Neuronal stem cell (in vitro differentiated cells): ENCODE measurements around the gene CELSR2.

ENCODE experiments used
- DNase-seq: peaks from one replicate; pipeline ENCODE4 v3.0.0-alpha.2; 2013; ENCODE audit warnings: low spot score
- H2AFZ ChIP-seq: one replicate; pipeline ENCODE4 v1.6.1; 2013; ENCODE audit warnings: mild to moderate bottlenecking, low read length, inconsistent platforms
- H2AK5ac ChIP-seq: 2 replicates; pipeline ENCODE4 v1.6.1; 2013; ENCODE audit warnings: low read depth, mild to moderate bottlenecking, inconsistent platforms, low read length, moderate library complexity, mixed read lengths
- H2BK120ac ChIP-seq: 2 replicates; pipeline ENCODE4 v1.6.1; 2013; ENCODE audit warnings: low read depth, mild to moderate bottlenecking, inconsistent platforms, low read length, moderate library complexity, mixed read lengths
- H2BK12ac ChIP-seq: one replicate; pipeline ENCODE4 v1.6.1; 2013; ENCODE audit warnings: low read length, inconsistent platforms
- H2BK15ac ChIP-seq: 2 replicates; pipeline ENCODE4 v1.6.1; 2013; ENCODE audit warnings: mild to moderate bottlenecking, low read length, inconsistent platforms, mixed read lengths
- H2BK5ac ChIP-seq: one replicate; pipeline ENCODE4 v1.6.1; 2013; ENCODE audit warnings: inconsistent platforms, mild to moderate bottlenecking, low read length, moderate library complexity
- H3K14ac ChIP-seq: one replicate; pipeline ENCODE4 v1.6.1; 2013; ENCODE audit warnings: low read length, inconsistent platforms
- H3K18ac ChIP-seq: 2 replicates; pipeline ENCODE4 v1.6.1; 2013; ENCODE audit warnings: low read length, inconsistent platforms
- H3K23ac ChIP-seq: 2 replicates; pipeline ENCODE4 v1.6.1; 2013; ENCODE audit warnings: low read depth, mild to moderate bottlenecking, mixed read lengths, low read length, inconsistent platforms; ENCODE audit not compliant: poor library complexity
- H3K27ac ChIP-seq: replicated peaks from 3 replicates; pipeline ENCODE4 v1.5.1; 2013; ENCODE audit warnings: low read length, inconsistent platforms
- H3K27me3 ChIP-seq, 3 experiments: 2 replicates each; pipeline ENCODE4 v1.6.1; 2013; ENCODE audit warnings: low read length in 3 of 3, mild to moderate bottlenecking in 2 of 3, inconsistent platforms in 1 of 3, low read depth in 1 of 3, mixed read lengths in 1 of 3, moderate library complexity in 1 of 3; ENCODE audit not compliant: control insufficient read depth in 3 of 3, insufficient read depth in 3 of 3
- H3K36me3 ChIP-seq, 2 donors: replicated peaks in 1 of 2; 2 replicates each; pipeline ENCODE4 v1.6.1; 2013; ENCODE audit warnings: low read length in 2 of 2; ENCODE audit not compliant: control insufficient read depth in 2 of 2, insufficient read depth in 2 of 2
- H3K4ac ChIP-seq: 2 replicates; pipeline ENCODE4 v1.6.1; 2013; ENCODE audit warnings: inconsistent platforms, mild to moderate bottlenecking, low read length, moderate library complexity
- H3K4me1 ChIP-seq, 2 donors: 1 replicate in 1 of 2; 2 replicates in 1 of 2; pipeline ENCODE4 v1.6.1; 2013; ENCODE audit warnings: low read length in 2 of 2, low read depth in 1 of 2; ENCODE audit not compliant: control insufficient read depth in 2 of 2, insufficient read depth in 1 of 2
- H3K4me2 ChIP-seq: one replicate; pipeline ENCODE4 v1.6.1; 2013; ENCODE audit warnings: mild to moderate bottlenecking, low read length, inconsistent platforms; ENCODE audit not compliant: insufficient read depth, poor library complexity, severe bottlenecking
- H3K4me3 ChIP-seq, 2 donors: 2 replicates each; pipeline ENCODE4 v1.5.1; 2013; ENCODE audit warnings: low read length in 2 of 2, mild to moderate bottlenecking in 2 of 2, inconsistent platforms in 1 of 2, moderate library complexity in 1 of 2
- H3K79me1 ChIP-seq: one replicate; pipeline ENCODE4 v1.6.1; 2013; ENCODE audit warnings: low read depth, mild to moderate bottlenecking, inconsistent platforms, low read length, moderate library complexity
- H3K9ac ChIP-seq: one replicate; pipeline ENCODE4 v1.6.1; 2013; ENCODE audit warnings: mild to moderate bottlenecking, low read depth, low read length, inconsistent platforms; ENCODE audit not compliant: poor library complexity
- H3K9me3 ChIP-seq, 2 donors: replicated peaks in 1 of 2; 2 replicates each; pipeline versions ENCODE3 to v1.6.1; 2013; ENCODE audit warnings: low read length in 2 of 2, mild to moderate bottlenecking in 2 of 2, inconsistent platforms in 1 of 2, low read depth in 1 of 2, mixed read lengths in 1 of 2, moderate library complexity in 1 of 2; ENCODE audit not compliant: control insufficient read depth in 2 of 2, insufficient read depth in 1 of 2
- H4K8ac ChIP-seq: one replicate; pipeline ENCODE4 v1.6.1; 2013; ENCODE audit warnings: low read depth, mild to moderate bottlenecking, inconsistent platforms, low read length, moderate library complexity
- H4K91ac ChIP-seq: one replicate; pipeline ENCODE4 v1.6.1; 2013; ENCODE audit warnings: low read length, low read depth, mild to moderate bottlenecking, inconsistent platforms; ENCODE audit not compliant: poor library complexity
- WGBS, 2 donors: extraction: QIAGEN DNeasy Blood & Tissue Kit; methylation state at CpG; one replicate each; pipeline ENCODE4 v1.1.7; 2013; ENCODE audit warnings: missing lambda C conversion rate in 2 of 2, mixed read lengths in 1 of 2; ENCODE audit not compliant: insufficient read length in 2 of 2, insufficient replicate concordance in 1 of 2; ENCODE audit errors: extremely low coverage in 2 of 2; 5-methylcytosine and 5-hydroxymethylcytosine counted together

Gene CELSR2

GRCh38 chr1:109292364-109292763, 43.0 kb downstream of the CELSR2 start:
- Histone ChIP-seq H4K91ac (no peak overlapping the region), H3K9ac (no peak overlapping the region)
- WGBS, 2 donors, result no CpG with 5 or more reads among the region's 9 CpGs

GRCh38 chr1:109293026-109293425, 43.7 kb downstream of the CELSR2 start:
- Histone ChIP-seq H2BK120ac (no peak overlapping the region), H3K36me3 (no peaks in the 10 kb centered on the region), H2BK12ac (no peak overlapping the region), H2BK5ac (no peak overlapping the region), H3K18ac (no peak overlapping the region), H3K4me2 (no peak overlapping the region), H3K14ac (no peak overlapping the region), H3K4ac (no peak overlapping the region), H3K4me1 (no peaks in the 10 kb centered on the region), H3K27me3 (no peaks in the 10 kb centered on the region), H2AK5ac (no peak overlapping the region), H3K27ac (no peak overlapping the region), H3K9ac (no peak overlapping the region), H3K23ac (no peak overlapping the region), H2AFZ (no peak overlapping the region), H3K4me3 (no peak overlapping the region), H2BK15ac (no peak overlapping the region), H4K91ac (no peak overlapping the region), H3K9me3 (no peaks in the 10 kb centered on the region), H3K79me1 (no peaks in the 10 kb centered on the region), H4K8ac (no peak overlapping the region)
- no CpG with 5 or more reads among the region's 2 CpGs for WGBS, 2 donors
- DNase-seq, result no peak

More at GRCh38 chr1:109292364-109292763, 43.0 kb downstream of the CELSR2 start:
- no peak overlapping the region for H2BK12ac ChIP-seq
- no peak overlapping the region for H3K4me2 ChIP-seq
- no peak overlapping the region for H3K23ac ChIP-seq
- H2BK5ac ChIP-seq, result no peak overlapping the region
- H3K27ac ChIP-seq, result no peak overlapping the region
- H4K8ac ChIP-seq, result no peak overlapping the region
- H3K79me1 ChIP-seq, result no peaks in the 10 kb centered on the region
- H3K14ac ChIP-seq, result no peak overlapping the region
- peak overlapping the region; percentile 67 for H2AFZ ChIP-seq
- H3K4me1 ChIP-seq, result no peaks in the 10 kb centered on the region
- H3K27me3 ChIP-seq, result no peaks in the 10 kb centered on the region
- H3K18ac ChIP-seq, result no peak overlapping the region
- no peak overlapping the region for H2BK120ac ChIP-seq
- H3K9me3 ChIP-seq, result no peaks in the 10 kb centered on the region
- H3K4ac ChIP-seq, result no peak overlapping the region
- H2BK15ac ChIP-seq, result no peak overlapping the region
- DNase-seq, result no peak
- H2AK5ac ChIP-seq, result no peak overlapping the region
- no peaks in the 10 kb centered on the region for H3K36me3 ChIP-seq
- no peak overlapping the region for H3K4me3 ChIP-seq

- no peak overlapping the region for H2BK5ac ChIP-seq
- WGBS, 2 donors, result no CpG with 5 or more reads among the region's 4 CpGs
Observed at GRCh38 chr1:109294481-109294880, 45.1 kb downstream of the CELSR2 start.

GRCh38 chr1:109295712-109296415, 46.5 kb downstream of the CELSR2 start:
- H3K23ac ChIP-seq, result no peak overlapping the region
- no peak for DNase-seq
- H3K18ac ChIP-seq, result no peak overlapping the region
- no peak overlapping the region for H4K8ac ChIP-seq
- H3K4me3 ChIP-seq, result no peak overlapping the region
- no peak overlapping the region for H3K4me2 ChIP-seq
- no peak overlapping the region for H2AK5ac ChIP-seq
- H3K79me1 ChIP-seq, result no peaks in the 10 kb centered on the region
- no peaks in the 10 kb centered on the region for H3K36me3 ChIP-seq
- H3K4ac ChIP-seq, result no peak overlapping the region
- H2BK12ac ChIP-seq, result no peak overlapping the region
- H3K9me3 ChIP-seq, result no peaks in the 10 kb centered on the region
- H2BK120ac ChIP-seq, result no peak overlapping the region
- no peak overlapping the region for H4K91ac ChIP-seq
- H2AFZ ChIP-seq, result peak overlapping the region; percentile 12
- H3K9ac ChIP-seq, result no peak overlapping the region
- no peak overlapping the region for H3K14ac ChIP-seq
- WGBS, 2 donors, result no CpG with 5 or more reads among the region's 12 CpGs
- no peaks in the 10 kb centered on the region for H3K27me3 ChIP-seq
- H3K27ac ChIP-seq, result no peak overlapping the region
- no peak overlapping the region for H2BK15ac ChIP-seq
- H3K4me1 ChIP-seq, result peaks cover 0 to 7% of the 10 kb centered on the region in 2 donors
- H2BK5ac ChIP-seq, result no peak overlapping the region

More at GRCh38 chr1:109294481-109294880, 45.1 kb downstream of the CELSR2 start:
- Histone ChIP-seq H3K4me1 (peaks cover 0 to 5% of the 10 kb centered on the region in 2 donors), H3K4me2 (no peak overlapping the region), H3K9me3 (no peaks in the 10 kb centered on the region), H3K79me1 (no peaks in the 10 kb centered on the region), H3K14ac (no peak overlapping the region), H3K9ac (no peak overlapping the region), H3K4me3 (no peak overlapping the region), H2BK12ac (no peak overlapping the region), H2BK120ac (no peak overlapping the region), H4K8ac (no peak overlapping the region), H3K23ac (no peak overlapping the region), H3K4ac (no peak overlapping the region), H4K91ac (no peak overlapping the region), H3K27ac (no peak overlapping the region), H2AFZ (no peak overlapping the region), H2BK15ac (no peak overlapping the region), H3K27me3 (no peaks in the 10 kb centered on the region), H3K36me3 (no peaks in the 10 kb centered on the region), H2AK5ac (no peak overlapping the region), H3K18ac (no peak overlapping the region)
- DNase-seq, result no peak
